Measurements from ENCODE around the gene MAGI2. TPM values are rescaled to one million over a fixed set of nuclear protein-coding genes. Genes with fewer than 3 reads are reported as not detected.

MAGI2 gene
- total RNA-seq, 1 experiment from 2014 or later = 14.3 TPM

DNA sequence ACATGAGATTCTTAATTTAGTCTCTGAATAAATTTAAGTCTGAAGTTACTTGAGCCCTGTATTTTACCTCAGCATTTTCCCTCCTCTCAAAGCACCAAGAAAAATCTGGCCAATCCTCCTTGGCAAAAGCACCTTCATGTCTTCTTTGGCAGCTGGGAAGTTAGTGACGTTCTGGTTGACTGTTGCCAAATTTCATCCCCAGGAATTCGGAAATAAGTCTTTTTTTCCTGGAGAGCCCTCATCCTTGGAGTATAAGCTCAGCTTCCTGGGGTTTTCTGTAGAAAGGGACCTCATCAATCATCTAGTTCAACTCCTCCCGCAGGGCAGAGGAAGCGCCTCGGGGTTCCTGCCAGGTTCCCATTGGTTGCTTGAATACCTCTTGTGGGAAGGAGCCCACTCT is 1277.3 kb downstream of the MAGI2 start:
- H3K9me3 ChIP-seq (ENCODE audit: control insufficient read depth, low read depth, low read length) = no peaks in the 10 kb centered on the region
- H3K36me3 Mint-ChIP-seq (ENCODE audit: insufficient read depth in 1 of 3, low read depth in 3 of 3) = no peaks in the 10 kb centered on the region
- no peak for DNase-seq
- H3K79me1 ChIP-seq (ENCODE audit: insufficient read depth, low read depth, low read length, poor library complexity, severe bottlenecking) = no peaks in the 10 kb centered on the region
- H3K23me2 ChIP-seq (ENCODE audit: insufficient read length, low read depth, low read length, poor library complexity, severe bottlenecking) = no peaks in the 10 kb centered on the region
- no peak overlapping the region for H3K4me2 ChIP-seq (ENCODE audit: insufficient read depth, insufficient read length, low read length)
- H3K14ac ChIP-seq (ENCODE audit: insufficient read depth, low read length) = no peak overlapping the region
- H4K20me1 ChIP-seq (ENCODE audit: control insufficient read depth, insufficient read depth, insufficient read length) = no peaks in the 10 kb centered on the region
- no peak overlapping the region for H3K4me3 Mint-ChIP-seq
- peaks cover 35 to 36% of the 10 kb centered on the region in 2 experiments for H3K4me1 Mint-ChIP-seq
- no peak overlapping the region for H3T11ph ChIP-seq (ENCODE audit: low read length)
- no peak overlapping the region for H2BK120ac ChIP-seq (ENCODE audit: low read depth, low read length, poor library complexity, severe bottlenecking)
- no peak overlapping the region for H2AFZ ChIP-seq (ENCODE audit: low read length)
- no peaks in the 10 kb centered on the region for H3K79me2 ChIP-seq (ENCODE audit: insufficient read depth, low read length)
- no peak overlapping the region for H2BK15ac ChIP-seq (ENCODE audit: low read depth, low read length)
- H3K18ac ChIP-seq (ENCODE audit: insufficient read length, low read depth, low read length) = no peak overlapping the region
- H4K5ac ChIP-seq (ENCODE audit: insufficient read length, low read depth, low read length) = no peak overlapping the region
- no peak overlapping the region for H3K56ac ChIP-seq (ENCODE audit: insufficient read length, low read depth, low read length)
- peak overlapping the region in 1 of 3 experiments; percentile 46; a peak in 1 of 7 replicates for H3K27ac Mint-ChIP-seq
- no peak overlapping the region for H2BK20ac ChIP-seq (ENCODE audit: low read depth, low read length, poor library complexity, severe bottlenecking)
- H3K23ac ChIP-seq (ENCODE audit: insufficient read length, low read depth, low read length) = no peak overlapping the region
- H3K27me3 ChIP-seq (ENCODE audit: insufficient read depth, low read length) = no peaks in the 10 kb centered on the region
- no peak overlapping the region for H3K9ac ChIP-seq (ENCODE audit: extremely low read depth, insufficient read length, low read length)
- no peaks in the 10 kb centered on the region for H3K9me3 Mint-ChIP-seq
- H3K4ac ChIP-seq (ENCODE audit: low read depth, low read length) = no peak overlapping the region
- no peak overlapping the region for H4K91ac ChIP-seq (ENCODE audit: insufficient read length, low read depth, low read length)
- WGBS (ENCODE audit: extremely low coverage, insufficient read length, low lambda C conversion rate) = no CpG with 5 or more reads among the region's 5 CpGs
- no peak overlapping the region for H4K8ac ChIP-seq (replicated peaks; ENCODE audit: insufficient read length, low read depth, low read length)
- no peaks in the 10 kb centered on the region for H3K27me3 Mint-ChIP-seq (ENCODE audit: low read depth)
- H3K27ac ChIP-seq (ENCODE audit: insufficient read length, low read depth, low read length) = no peak overlapping the region
- H2BK5ac ChIP-seq (ENCODE audit: insufficient read length, low read length) = no peak overlapping the region
- no peak overlapping the region for H2BK12ac ChIP-seq (ENCODE audit: insufficient read length, low read depth, low read length)
- no peak for TF ChIP-seq CTCF (conservative IDR thresholded peaks at IDR 0.05)
- H2AK5ac ChIP-seq (ENCODE audit: insufficient read length, low read length) = no peak overlapping the region
- H3K4me1 ChIP-seq (ENCODE audit: insufficient read depth, low read length) = peaks cover 13% of the 10 kb centered on the region; the same call in 1 of the 2 replicates
